Thyroid gland (tissue), 4 donors: ENCODE data around the gene RAI2. TPM values are rescaled to one million over a fixed set of nuclear protein-coding genes. Genes with fewer than 3 reads are reported as not detected.

ENCODE experiments used
- DNase-seq, 2 donors: peaks; one replicate each; pipeline ENCODE4 v3.0.0-alpha.2; 2019
- H3K27ac ChIP-seq, 3 donors: fragments of 200-600 bp; sonication (generic); 1 replicate in 2 of 3; 2 replicates in 1 of 3; pipeline ENCODE4 v1.5.1; 2016 to 2019; ENCODE audit warnings: mild to moderate bottlenecking in 1 of 3, moderate library complexity in 1 of 3
- H3K27me3 ChIP-seq: fragments of 200-600 bp; sonication (generic); one replicate; pipeline ENCODE4 v1.5.1; 2019
- H3K36me3 ChIP-seq, 2 donors: fragments of 200-600 bp; sonication (generic); one replicate each; pipeline ENCODE4 v1.5.1; 2016 to 2019
- H3K4me1 ChIP-seq, 2 donors: fragments of 200-600 bp; sonication (generic); one replicate each; pipeline ENCODE4 v1.5.1; 2017 to 2019
- H3K4me3 ChIP-seq, 3 donors: fragments of 200-600 bp; sonication (generic); replicated peaks in 1 of 3; 1 replicate in 2 of 3; 2 replicates in 1 of 3; pipeline ENCODE4 v1.5.1; 2016; ENCODE audit warnings: mild to moderate bottlenecking in 1 of 3
- H3K9me3 ChIP-seq: fragments of 200-600 bp; sonication (generic); one replicate; pipeline ENCODE4 v1.5.1; 2017
- CTCF ChIP-seq, 6 experiments: fragments of 200-600 bp in 3 of 6; fragments of 450-650 bp in 3 of 6; sonication (generic) in 3 of 6; IDR thresholded peaks; one replicate each; pipeline ENCODE4 v1.5.1; 2016 to 2019; ENCODE audit warnings: antibody characterized with exemption in 6 of 6, mild to moderate bottlenecking in 2 of 6, inconsistent platforms in 1 of 6, moderate library complexity in 1 of 6
- POLR2A ChIP-seq, 2 donors: fragments of 450-650 bp; IDR thresholded peaks; one replicate each; pipeline ENCODE4 v1.6.1; 2017; ENCODE audit warnings: antibody characterized with exemption in 2 of 2, mild to moderate bottlenecking in 2 of 2, moderate library complexity in 1 of 2
- WGBS, 2 donors: methylation state at CpG; one replicate each; pipeline ENCODE4 v1.1.5; 2017; 5-methylcytosine and 5-hydroxymethylcytosine counted together
- intact Hi-C: fragments of 100-400 bp; cut with DNase I; formaldehyde crosslinking; loops from one replicate; pipeline ENCODE4 v1.15.1; 2023
- total RNA-seq, 4 donors: library from RNA; depleted of rRNA; stranded (reverse); fragments of >200 nt; gene quantifications; one replicate each; pipeline ENCODE4 v1.2.3, GENCODE V29; 2016

The RAI2 gene
- total RNA-seq, 4 donors from 2014 or later, result 12.1 to 18.9 (median 12.8) TPM

GRCh38 chrX:17869580-17869979, 8.5 kb upstream of the RAI2 start:
- TF ChIP-seq POLR2A (IDR thresholded peaks at IDR 0.05) (no peak), CTCF (IDR thresholded peaks at IDR 0.05) (no peak)
- DNase-seq, result no peak
- H3K9me3 ChIP-seq, result no peaks in the 10 kb centered on the region
- H3K4me1 ChIP-seq, result no peaks in the 10 kb centered on the region
- H3K27me3 ChIP-seq, result no peaks in the 10 kb centered on the region
- no peak overlapping the region for H3K27ac ChIP-seq
- WGBS, 2 donors, result 89 to 95% methylated on average over 2 of the region's 2 CpGs
- intact Hi-C loops, result no loop called here
- H3K36me3 ChIP-seq, result no peaks in the 10 kb centered on the region
- H3K4me3 ChIP-seq, result no peak overlapping the region

- DNase-seq, result no peak
- H3K27me3 ChIP-seq, result no peaks in the 10 kb centered on the region
- no peaks in the 10 kb centered on the region for H3K9me3 ChIP-seq
- H3K27ac ChIP-seq, result peak overlapping the region in 1 of 3 donors; percentile 23
- intact Hi-C loops, result no loop called here
- peak overlapping the region in 1 of 3 donors; percentile 41 for H3K4me3 ChIP-seq
- 8 to 16% methylated on average over 7 to 8 of the region's 15 CpGs for WGBS, 2 donors
- H3K4me1 ChIP-seq, result no peaks in the 10 kb centered on the region
- TF ChIP-seq POLR2A (IDR thresholded peaks at IDR 0.05), result no peak
- TF ChIP-seq CTCF (IDR thresholded peaks at IDR 0.05), result no peak
- no peaks in the 10 kb centered on the region for H3K36me3 ChIP-seq
Measured at GRCh38 chrX:17861489-17862011, 452 bp upstream of the RAI2 start.

- Histone ChIP-seq H3K27ac (peak overlapping the region in 2 of 3 donors; percentile 49 to 61), H3K9me3 (no peaks in the 10 kb centered on the region), H3K4me1 (no peaks in the 10 kb centered on the region), H3K4me3 (peak overlapping the region in 2 of 3 donors; percentile 44 to 45), H3K36me3 (no peaks in the 10 kb centered on the region), H3K27me3 (no peaks in the 10 kb centered on the region)
- TF ChIP-seq CTCF (IDR thresholded peaks at IDR 0.05) (no peak), POLR2A (IDR thresholded peaks at IDR 0.05) (no peak)
- intact Hi-C loops, result no loop called here
- DNase-seq, result peak in 1 of 2 donors; percentile 6
- 0 to 3% methylated on average over 4 to 21 of the region's 53 CpGs for WGBS, 2 donors
Measured at GRCh38 chrX:17860179-17860780, 818 bp downstream of the RAI2 start.

- no peaks in the 10 kb centered on the region for H3K36me3 ChIP-seq
- peak in 1 of 2 donors; percentile 20 for TF ChIP-seq POLR2A (IDR thresholded peaks at IDR 0.05)
- TF ChIP-seq CTCF (IDR thresholded peaks at IDR 0.05), result no peak
- intact Hi-C loops, result no loop called here
- H3K27me3 ChIP-seq, result no peaks in the 10 kb centered on the region
- WGBS, 2 donors, result 0 to 3% methylated on average over 8 to 21 of the region's 23 CpGs
- peak; percentile 57 to 62 for DNase-seq
- no peak overlapping the region for H3K27ac ChIP-seq
- H3K4me3 ChIP-seq, result peak overlapping the region in 2 of 3 donors; percentile 44 to 45
- H3K4me1 ChIP-seq, result peaks cover 0 to under 1% of the 10 kb centered on the region in 2 donors
- H3K9me3 ChIP-seq, result no peaks in the 10 kb centered on the region
Measured at GRCh38 chrX:17859609-17860178, 1.4 kb downstream of the RAI2 start.

- intact Hi-C loops, result no loop called here
- H3K27ac ChIP-seq, result peak overlapping the region in 2 of 3 donors; percentile 45 to 57
- TF ChIP-seq CTCF (IDR thresholded peaks at IDR 0.05) (no peak), POLR2A (IDR thresholded peaks at IDR 0.05) (no peak)
- WGBS, 2 donors, result 32 to 56% methylated on average over 6 of the region's 6 CpGs
- no peaks in the 10 kb centered on the region for H3K9me3 ChIP-seq
- no peaks in the 10 kb centered on the region for H3K36me3 ChIP-seq
- no peaks in the 10 kb centered on the region for H3K27me3 ChIP-seq
- no peak for DNase-seq
- H3K4me3 ChIP-seq, result no peak overlapping the region
- H3K4me1 ChIP-seq, result peaks cover 4 to 7% of the 10 kb centered on the region in 2 donors
Measured at GRCh38 chrX:17854531-17854930, 6.6 kb downstream of the RAI2 start.
